CMK (cell line): ENCODE data around the gene HNRNPCL1.
"Not testable (repeated sequence)": the region's sequence is repeated elsewhere in the genome, so short reads cannot be mapped to it uniquely, and the experiment has no call there.

Source experiments
- DNase-seq: peaks from one replicate; pipeline ENCODE4 v3.0.0-alpha.2; 2010; ENCODE audit warnings: low read depth

Gene HNRNPCL1

GRCh38 chr1:12848620-12849019 lies at the start of gene HNRNPCL1:
Gene HNRNPCL1 (minus strand): TSS chr1:12848720. CDS start chr1:12848289, 431 bp downstream.
- not testable (repeated sequence) for DNase-seq

GRCh38 chr1:12898170-12898569 lies 49.6 kb upstream of the HNRNPCL1 start, which contains the start of gene PRAMEF10:
Gene PRAMEF10 (minus strand): TSS chr1:12898270. CDS start chr1:12895847, 2,423 bp downstream.
- DNase-seq = not testable (repeated sequence)

- DNase-seq = not testable (repeated sequence)
Observed at GRCh38 chr1:12886101-12886500, 37.6 kb upstream of the HNRNPCL1 start, which contains the start of gene PRAMEF4. Gene PRAMEF4 (minus strand): TSS chr1:12886201. CDS start chr1:12883394, 2,807 bp downstream.

- DNase-seq = not testable (repeated sequence)
Observed at GRCh38 chr1:12878453-12878852, 29.9 kb upstream of the HNRNPCL1 start.

GRCh38 chr1:12863131-12863880 lies 14.8 kb upstream of the HNRNPCL1 start:
- not testable (repeated sequence) for DNase-seq

GRCh38 chr1:12856786-12857185 lies 8.3 kb upstream of the HNRNPCL1 start, which contains the start of gene PRAMEF2:
Gene PRAMEF2 (plus strand): TSS chr1:12857086. CDS start chr1:12859010, 1,924 bp downstream.
- DNase-seq = not testable (repeated sequence)

GRCh38 chr1:12851779-12852178 lies 3.3 kb upstream of the HNRNPCL1 start:
- DNase-seq = no peak

GRCh38 chr1:12833251-12833650 lies 15.3 kb downstream of the HNRNPCL1 start:
- not testable (repeated sequence) for DNase-seq

- not testable (repeated sequence) for DNase-seq
Observed at GRCh38 chr1:12831310-12831709, 17.2 kb downstream of the HNRNPCL1 start, which contains the start of gene PRAMEF11. Gene PRAMEF11 (minus strand): TSS chr1:12831410. CDS start chr1:12828789, 2,621 bp downstream.

- DNase-seq = not testable (repeated sequence)
Observed at GRCh38 chr1:12819061-12819460, 29.5 kb downstream of the HNRNPCL1 start.

- DNase-seq = no peak
Observed at GRCh38 chr1:12811409-12811784, 37.1 kb downstream of the HNRNPCL1 start.

GRCh38 chr1:12810691-12811408 lies 37.7 kb downstream of the HNRNPCL1 start:
- no peak for DNase-seq

- DNase-seq = no peak
Observed at GRCh38 chr1:12809933-12810332, 38.6 kb downstream of the HNRNPCL1 start.

GRCh38 chr1:12799730-12800129 lies 48.8 kb downstream of the HNRNPCL1 start:
- DNase-seq = no peak

GRCh38 chr1:12798911-12799310 lies 49.6 kb downstream of the HNRNPCL1 start:
- no peak for DNase-seq
